Raji (cell line): ENCODE data around the gene TCP11.

Experiments
- POLR2A ChIP-seq: IDR thresholded peaks from 2 replicates; pipeline ENCODE4 v1.6.1; 2011; ENCODE audit warnings: low read depth, low read length, control low read depth; ENCODE audit not compliant: insufficient read depth

The TCP11 gene

GRCh38 chr6:35069262-35069661 is 71.9 kb downstream of the TCP11 start:
- TF ChIP-seq POLR2A = no peak

GRCh38 chr6:35068644-35069043 is 72.5 kb downstream of the TCP11 start:
- TF ChIP-seq POLR2A = no peak

- no peak for TF ChIP-seq POLR2A
Observed at GRCh38 chr6:35068206-35068605, 72.9 kb downstream of the TCP11 start.
